A673 (cell line): ENCODE measurements around the gene GABRB1. TPM values are rescaled to one million over a fixed set of nuclear protein-coding genes. Genes with fewer than 3 reads are reported as not detected.
"Not testable (repeated sequence)": the region's sequence is repeated elsewhere in the genome, so short reads cannot be mapped to it uniquely, and the experiment has no call there.

Experiments
- BruUV-seq: library from RNA; stranded (reverse); fragments of 400-500 nt; replicated peaks from 2 replicates; lab custom pipeline; 2021; lab: Mats Ljungman, UMichigan
- CTCF ChIA-PET: fragments of 300-600 bp; sonication (Branson Sonifier 250); formaldehyde crosslinking; loops from one replicate; lab custom pipeline; 2022; ENCODE audit warnings: antibody characterized with exemption; lab: Charles Lee
- POLR2A ChIA-PET: fragments of 300-600 bp; sonication (Branson Sonifier 250); formaldehyde crosslinking; loops from one replicate; lab custom pipeline; 2022; ENCODE audit warnings: antibody characterized with exemption; ENCODE audit not compliant: low non-redundant PET; lab: Charles Lee
- DNase-seq: peaks from one replicate; pipeline ENCODE4 v3.0.0-alpha.2; 2015; ENCODE audit warnings: low spot score
- H3K27ac ChIP-seq: fragments of 200-600 bp; sonication (generic); 2 replicates; pipeline ENCODE4 v1.5.1; 2016; ENCODE audit warnings: mixed run types, low read depth, mild to moderate bottlenecking, mixed read lengths, antibody characterized with exemption, low read length; ENCODE audit not compliant: poor library complexity, severe bottlenecking
- H3K27me3 ChIP-seq: fragments of 200-600 bp; sonication (generic); replicated peaks from 2 replicates; pipeline ENCODE4 v1.6.1; 2017; ENCODE audit warnings: mixed run types, low read depth, mild to moderate bottlenecking, mixed read lengths, antibody characterized with exemption, low read length; ENCODE audit not compliant: insufficient read depth, poor library complexity
- H3K36me3 ChIP-seq: fragments of 200-600 bp; sonication (generic); 2 replicates; pipeline ENCODE4 v1.6.1; 2016; ENCODE audit warnings: mixed run types, mild to moderate bottlenecking, mixed read lengths, antibody characterized with exemption, low read length; ENCODE audit not compliant: insufficient read depth, poor library complexity, severe bottlenecking
- H3K4me1 ChIP-seq: fragments of 200-600 bp; sonication (generic); 2 replicates; pipeline ENCODE4 v1.6.1; 2017; ENCODE audit warnings: mixed run types, mild to moderate bottlenecking, mixed read lengths, antibody characterized with exemption, low read length; ENCODE audit not compliant: insufficient read depth, poor library complexity, severe bottlenecking
- H3K4me3 ChIP-seq: fragments of 200-600 bp; sonication (generic); 2 replicates; pipeline ENCODE4 v1.5.1; 2016; ENCODE audit warnings: low read depth, mixed run types, mild to moderate bottlenecking, mixed read lengths, low read length; ENCODE audit not compliant: poor library complexity, severe bottlenecking
- H3K9me3 ChIP-seq: fragments of 200-600 bp; sonication (generic); 2 replicates; pipeline ENCODE4 v1.6.1; 2016; ENCODE audit warnings: mixed run types, low read depth, mild to moderate bottlenecking, mixed read lengths, antibody characterized with exemption, low read length; ENCODE audit not compliant: poor library complexity, severe bottlenecking
- CTCF ChIP-seq: fragments of 300-800, 200-600 bp; sonication (generic); conservative IDR thresholded peaks from 2 replicates; pipeline ENCODE4 v1.5.1; 2017; ENCODE audit warnings: low read depth, mild to moderate bottlenecking, antibody characterized with exemption, low read length, moderate library complexity, mixed read lengths
- EZH2 ChIP-seq: fragments of 200-600 bp; sonication (generic); IDR thresholded peaks from 2 replicates; pipeline ENCODE4 v1.6.1; 2017; ENCODE audit warnings: borderline replicate concordance, low read depth, mild to moderate bottlenecking, mixed read lengths, antibody characterized with exemption, low read length; ENCODE audit not compliant: poor library complexity, severe bottlenecking
- intact Hi-C: fragments of 100-400 bp; cut with micrococcal nuclease; formaldehyde crosslinking; loops from one replicate; pipeline ENCODE4 v1.10.0; 2022; ENCODE audit not compliant: unreplicated experiment
- total RNA-seq: library from RNA; stranded (reverse); gene quantifications from 2 replicates; pipeline ENCODE4 v1.2.3, GENCODE V29; 2021

GABRB1 gene
- total RNA-seq, 1 experiment from 2014 or later, result 1.0 TPM

- H3K27me3 ChIP-seq, result no peaks in the 10 kb centered on the region
- no peaks in the 10 kb centered on the region for H3K9me3 ChIP-seq
- POLR2A ChIA-PET, result no interaction called here
- H3K27ac ChIP-seq, result no peak overlapping the region
- TF ChIP-seq CTCF (no peak), EZH2 (no peak)
- no TSS peak for BruUV-seq
- no peak for DNase-seq
- H3K36me3 ChIP-seq, result no peaks in the 10 kb centered on the region
- peaks cover 6% of the 10 kb centered on the region for H3K4me1 ChIP-seq
- intact Hi-C loops, result no loop called here
- CTCF ChIA-PET, result no interaction called here
- H3K4me3 ChIP-seq, result no peak overlapping the region
Measured at GRCh38 chr4:47373709-47374108, 342.3 kb downstream of the GABRB1 start.

- POLR2A ChIA-PET, result no interaction called here
- Histone ChIP-seq H3K9me3 (no peaks in the 10 kb centered on the region), H3K27me3 (no peaks in the 10 kb centered on the region), H3K27ac (no peak overlapping the region), H3K36me3 (no peaks in the 10 kb centered on the region), H3K4me1 (peaks cover 3% of the 10 kb centered on the region), H3K4me3 (no peak overlapping the region)
- BruUV-seq, result no TSS peak
- DNase-seq, result no peak
- TF ChIP-seq EZH2, result no peak
- no peak for TF ChIP-seq CTCF
- intact Hi-C loops, result no loop called here
- CTCF ChIA-PET, result no interaction called here
Measured at GRCh38 chr4:47374477-47374876, 343.1 kb downstream of the GABRB1 start.

- H3K4me3 ChIP-seq, POLR2A ChIA-PET, CTCF ChIA-PET, H3K27me3 ChIP-seq, intact Hi-C loops, DNase-seq, H3K9me3 ChIP-seq, H3K27ac ChIP-seq, BruUV-seq, H3K36me3 ChIP-seq, H3K4me1 ChIP-seq: not testable (repeated sequence)
Measured at GRCh38 chr4:47378021-47378530, 346.7 kb downstream of the GABRB1 start.

- Histone ChIP-seq H3K27me3 (no peaks in the 10 kb centered on the region), H3K36me3 (no peaks in the 10 kb centered on the region), H3K4me1 (no peaks in the 10 kb centered on the region), H3K9me3 (no peaks in the 10 kb centered on the region), H3K27ac (no peak overlapping the region), H3K4me3 (no peak overlapping the region)
- intact Hi-C loops, result loop anchor here (5.0 kb wide), 2 partner anchors 259 to 349 kb away; partner anchors contain the start of gene GABRB1
- no peak for DNase-seq
- BruUV-seq, result no TSS peak
- POLR2A ChIA-PET, result no interaction called here
- TF ChIP-seq EZH2 (no peak), CTCF (no peak)
- CTCF ChIA-PET, result no interaction called here
Measured at GRCh38 chr4:47381172-47381571, 349.8 kb downstream of the GABRB1 start.
